ENCODE measurements around the gene SLC41A3.
"Not testable (repeated sequence)": the region's sequence is repeated elsewhere in the genome, so short reads cannot be mapped to it uniquely, and the experiment has no call there.

Gene SLC41A3

GRCh38 chr3:125960066-125960424 lies 123.9 kb downstream of the SLC41A3 start:
- DNase-seq (ENCODE audit: insufficient read length, low spot score) = no peak
- no peak for FAIRE-seq

GRCh38 chr3:125959317-125960065 lies 124.4 kb downstream of the SLC41A3 start:
- TF ChIP-seq POLR2A (IDR thresholded peaks at IDR 0.05; ENCODE audit: low read depth, low read length) = no peak
- DNase-seq (ENCODE audit: insufficient read length, low spot score) = no peak
- FAIRE-seq = no peak

More at GRCh38 chr3:125960066-125960424, 123.9 kb downstream of the SLC41A3 start:
- no peak for TF ChIP-seq POLR2A (IDR thresholded peaks at IDR 0.05; ENCODE audit: low read depth, low read length)

GRCh38 chr3:125958511-125959316 lies 125.2 kb downstream of the SLC41A3 start:
- TF ChIP-seq POLR2A (IDR thresholded peaks at IDR 0.05; ENCODE audit: low read depth, low read length) = no peak
- DNase-seq (ENCODE audit: insufficient read length, low spot score) (no peak), FAIRE-seq (no peak)

- FAIRE-seq = no peak
- TF ChIP-seq POLR2A (IDR thresholded peaks at IDR 0.05; ENCODE audit: low read depth, low read length) = no peak
Measured at GRCh38 chr3:125957674-125958510, 126.0 kb downstream of the SLC41A3 start.

GRCh38 chr3:125957020-125957419 lies 126.9 kb downstream of the SLC41A3 start:
- not testable (repeated sequence) for FAIRE-seq

More at GRCh38 chr3:125957674-125958510, 126.0 kb downstream of the SLC41A3 start:
- DNase-seq (ENCODE audit: insufficient read length, low spot score) = no peak

More at GRCh38 chr3:125957020-125957419, 126.9 kb downstream of the SLC41A3 start:
- not testable (repeated sequence) for DNase-seq (ENCODE audit: insufficient read length, low spot score)

Data from H54 (cell line).